ENCODE results near the gene NAV3.

DNA sequence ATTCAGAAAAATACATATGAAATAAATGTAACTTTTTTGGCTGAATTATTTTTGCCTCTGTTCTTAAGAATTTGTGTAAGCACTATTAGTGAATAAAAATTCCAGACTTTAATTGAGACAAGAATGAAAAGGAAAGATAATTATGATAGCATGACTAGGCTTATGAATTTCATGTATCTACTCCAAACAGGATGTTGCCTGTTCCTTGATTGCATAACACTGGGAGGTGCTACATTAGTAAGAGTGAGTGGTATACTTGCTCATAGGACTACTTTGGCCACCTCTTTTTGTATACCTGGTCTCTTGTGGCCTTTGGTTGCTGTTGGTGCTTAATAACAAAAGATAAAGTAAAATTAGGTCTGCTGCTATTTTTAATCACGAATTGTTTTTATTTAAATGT, 112.8 kb downstream of the NAV3 start:
- no peak for TF ChIP-seq POLR2AphosphoS5 (IDR thresholded peaks at IDR 0.05; ENCODE audit: low read depth, low read length)
- TF ChIP-seq SIN3A (IDR thresholded peaks at IDR 0.05; ENCODE audit: borderline replicate concordance, low read depth, low read length) = no peak
- TF ChIP-seq CHD2 (IDR thresholded peaks at IDR 0.05; ENCODE audit: low read length, partially characterized antibody) = no peak
- TF ChIP-seq NRF1 (IDR thresholded peaks at IDR 0.05; ENCODE audit: low read depth, low read length) = no peak
